MM.1S (cell line): ENCODE results near the gene GDNF.

Experiments
- DNase-seq: peaks from one replicate; pipeline ENCODE4 v3.0.0-alpha.2; 2015
- H2AFZ ChIP-seq: fragments of 300-600 bp; sonication (generic); 2 replicates; pipeline ENCODE4 v1.6.0; 2016; ENCODE audit warnings: antibody characterized with exemption, low read length
- H3F3A ChIP-seq: fragments of 300-600 bp; sonication (generic); 2 replicates; pipeline ENCODE4 v1.6.1; 2016; ENCODE audit warnings: mild to moderate bottlenecking, antibody characterized with exemption, low read length, moderate library complexity, mixed read lengths; ENCODE audit not compliant: insufficient read depth
- H3K27ac ChIP-seq: fragments of 300-600 bp; sonication (generic); 2 replicates; pipeline ENCODE4 v1.5.1; 2016; ENCODE audit warnings: mild to moderate bottlenecking, low read length
- H3K27me3 ChIP-seq: fragments of 300-600 bp; sonication (generic); replicated peaks from 2 replicates; pipeline ENCODE4 v1.6.0; 2016; ENCODE audit warnings: low read length; ENCODE audit not compliant: insufficient read depth
- H3K36me3 ChIP-seq: fragments of 300-600 bp; sonication (generic); replicated peaks from 2 replicates; pipeline ENCODE4 v1.6.1; 2016; ENCODE audit warnings: mild to moderate bottlenecking, low read length, mixed read lengths; ENCODE audit not compliant: insufficient read depth
- H3K4me1 ChIP-seq: fragments of 300-600 bp; sonication (generic); 2 replicates; pipeline ENCODE4 v1.6.1; 2016; ENCODE audit warnings: low read length, mixed read lengths
- H3K4me2 ChIP-seq: fragments of 300-600 bp; sonication (generic); 2 replicates; pipeline ENCODE4 v1.6.0; 2016; ENCODE audit warnings: low read depth, low read length
- H3K4me3 ChIP-seq: fragments of 300-600 bp; sonication (generic); 2 replicates; pipeline ENCODE4 v1.5.1; 2016; ENCODE audit warnings: low read length, mixed read lengths
- H3K79me2 ChIP-seq: fragments of 300-600 bp; sonication (generic); 2 replicates; pipeline ENCODE4 v1.6.1; 2016; ENCODE audit warnings: mixed run types, low read length, mixed read lengths
- H3K9ac ChIP-seq: fragments of 300-600 bp; sonication (generic); 2 replicates; pipeline ENCODE4 v1.6.1; 2016; ENCODE audit warnings: low read length, mixed read lengths
- H3K9me2 ChIP-seq: fragments of 300-600 bp; sonication (generic); replicated peaks from 2 replicates; pipeline ENCODE4 v1.6.1; 2016; ENCODE audit warnings: mild to moderate bottlenecking, low read length, mixed read lengths; ENCODE audit not compliant: insufficient read depth
- H3K9me3 ChIP-seq: fragments of 300-600 bp; sonication (generic); replicated peaks from 2 replicates; pipeline ENCODE4 v1.6.1; 2016; ENCODE audit warnings: mild to moderate bottlenecking, low read length, mixed read lengths; ENCODE audit not compliant: insufficient read depth
- H4K20me1 ChIP-seq: fragments of 300-600 bp; sonication (generic); 2 replicates; pipeline ENCODE4 v1.6.1; 2016; ENCODE audit warnings: mild to moderate bottlenecking, low read length, moderate library complexity, mixed read lengths; ENCODE audit not compliant: insufficient read depth
- CTCF ChIP-seq: fragments of 300-600 bp; sonication (generic); IDR thresholded peaks from 2 replicates; pipeline ENCODE4 v1.5.1; 2016; ENCODE audit warnings: antibody characterized with exemption, low read length, mixed read lengths
- EZH2 ChIP-seq: fragments of 300-600 bp; sonication (generic); optimal IDR thresholded peaks from 2 replicates; pipeline ENCODE3; 2017; ENCODE audit warnings: low read depth, mild to moderate bottlenecking, antibody characterized with exemption, low read length, mixed read lengths
- EZH2phosphoT487 ChIP-seq: fragments of 300-600 bp; sonication (generic); IDR thresholded peaks from 2 replicates; pipeline ENCODE4 v1.6.1; 2018; ENCODE audit warnings: antibody characterized with exemption, low read length

GDNF gene

GRCh38 chr5:37833990-37834389 lies 5.9 kb downstream of the GDNF start:
- TF ChIP-seq CTCF, result no peak
- TF ChIP-seq EZH2, result no peak
- no peak for TF ChIP-seq EZH2phosphoT487
- Histone ChIP-seq H3K4me1 (peaks cover 34% of the 10 kb centered on the region), H3K9ac (peak overlapping the region; percentile 49; the same call in 1 of the 2 replicates), H3K9me2 (no peaks in the 10 kb centered on the region), H3K4me2 (peak overlapping the region; percentile 60), H3K9me3 (no peaks in the 10 kb centered on the region), H3K4me3 (peak overlapping the region; percentile 24), H3K27ac (peak overlapping the region; percentile 79), H3K79me2 (peaks cover 56% of the 10 kb centered on the region), H3K36me3 (no peaks in the 10 kb centered on the region), H4K20me1 (no peaks in the 10 kb centered on the region), H3K27me3 (no peaks in the 10 kb centered on the region), H2AFZ (peak overlapping the region; percentile 31), H3F3A (peaks cover 17% of the 10 kb centered on the region)
- peak; percentile 47 for DNase-seq

- Histone ChIP-seq H3K4me3 (no peak overlapping the region), H4K20me1 (no peaks in the 10 kb centered on the region), H3K4me1 (peaks cover 34% of the 10 kb centered on the region), H3K79me2 (peaks cover 36% of the 10 kb centered on the region), H2AFZ (no peak overlapping the region), H3K4me2 (peak overlapping the region; percentile 30; the same call in 1 of the 2 replicates), H3K9ac (no peak overlapping the region), H3K36me3 (no peaks in the 10 kb centered on the region), H3K9me2 (no peaks in the 10 kb centered on the region), H3F3A (peaks cover 9% of the 10 kb centered on the region), H3K9me3 (no peaks in the 10 kb centered on the region), H3K27me3 (no peaks in the 10 kb centered on the region), H3K27ac (peak overlapping the region; percentile 31; the same call in 1 of the 2 replicates)
- no peak for DNase-seq
- TF ChIP-seq EZH2phosphoT487 (no peak), EZH2 (no peak), CTCF (no peak)
Observed at GRCh38 chr5:37831821-37832534, 7.9 kb downstream of the GDNF start.

- H3K79me2 ChIP-seq, result peaks cover 22% of the 10 kb centered on the region
- no peaks in the 10 kb centered on the region for H3K27me3 ChIP-seq
- H3K36me3 ChIP-seq, result no peaks in the 10 kb centered on the region
- H3K27ac ChIP-seq, result no peak overlapping the region
- peaks cover 34% of the 10 kb centered on the region for H3K4me1 ChIP-seq
- H3F3A ChIP-seq, result peaks cover 9% of the 10 kb centered on the region
- TF ChIP-seq CTCF (no peak), EZH2 (no peak), EZH2phosphoT487 (no peak)
- H3K4me3 ChIP-seq, result no peak overlapping the region
- no peak for DNase-seq
- no peak overlapping the region for H3K4me2 ChIP-seq
- H4K20me1 ChIP-seq, result no peaks in the 10 kb centered on the region
- no peak overlapping the region for H3K9ac ChIP-seq
- no peaks in the 10 kb centered on the region for H3K9me2 ChIP-seq
- H3K9me3 ChIP-seq, result no peaks in the 10 kb centered on the region
- H2AFZ ChIP-seq, result no peak overlapping the region
Observed at GRCh38 chr5:37830348-37830747, 9.5 kb downstream of the GDNF start.
